Thymus (tissue), 11 donors: ENCODE results near the gene SMARCA2. TPM values are rescaled to one million over a fixed set of nuclear protein-coding genes. Genes with fewer than 3 reads are reported as not detected.

ENCODE experiments used
- DNase-seq, 9 donors: peaks; one replicate each; pipeline ENCODE4 v3.0.0-alpha.2; 2013; ENCODE audit warnings: low spot score in 9 of 9, low read depth in 6 of 9, missing footprints in 1 of 9
- H3K27ac ChIP-seq, 2 donors: one replicate each; pipeline ENCODE4 v1.5.1; 2013; ENCODE audit warnings: control low read depth in 1 of 2, low read depth in 1 of 2, low read length in 1 of 2, mild to moderate bottlenecking in 1 of 2, moderate library complexity in 1 of 2
- H3K27me3 ChIP-seq, 2 donors: one replicate each; pipeline ENCODE4 v1.5.1; 2013; ENCODE audit warnings: low read length in 1 of 2; ENCODE audit not compliant: control insufficient read depth in 2 of 2, insufficient read depth in 1 of 2
- H3K36me3 ChIP-seq, 2 donors: one replicate each; pipeline ENCODE4 v1.5.1; 2013; ENCODE audit warnings: low read length in 1 of 2, mild to moderate bottlenecking in 1 of 2, moderate library complexity in 1 of 2; ENCODE audit not compliant: control insufficient read depth in 2 of 2, insufficient read depth in 2 of 2
- H3K4me1 ChIP-seq, 2 donors: one replicate each; pipeline ENCODE4 v1.5.1; 2013; ENCODE audit warnings: low read length in 2 of 2; ENCODE audit not compliant: control insufficient read depth in 2 of 2, insufficient read depth in 2 of 2
- H3K4me3 ChIP-seq, 2 donors: one replicate each; pipeline ENCODE4 v1.5.1; 2013; ENCODE audit warnings: low read length in 2 of 2, control low read depth in 1 of 2, mild to moderate bottlenecking in 1 of 2
- H3K9me3 ChIP-seq, 2 donors: one replicate each; pipeline ENCODE4 v1.5.1; 2013; ENCODE audit warnings: low read length in 1 of 2, mild to moderate bottlenecking in 1 of 2; ENCODE audit not compliant: control insufficient read depth in 2 of 2, insufficient read depth in 1 of 2
- WGBS: extraction: QIAGEN DNeasy Blood & Tissue Kit; methylation state at CpG from one replicate; pipeline ENCODE4 v1.1.7; 2013; 5-methylcytosine and 5-hydroxymethylcytosine counted together
- polyA plus RNA-seq: library from polyadenylated mRNA; stranded (reverse); fragments of 200-250 nt; gene quantifications from one replicate; pipeline ENCODE4 v1.2.3, GENCODE V29; 2013
- total RNA-seq: library from RNA; stranded (reverse); fragments of 120-200 nt; gene quantifications from one replicate; pipeline ENCODE4 v1.2.4, GENCODE V29; 2013
- donor health status: healthy.

SMARCA2 gene
- total and polyA plus RNA-seq, 2 donors: 63.0 to 79.4 TPM

- H3K36me3 ChIP-seq: no peaks in the 10 kb centered on the region
- H3K27me3 ChIP-seq: no peaks in the 10 kb centered on the region
- H3K27ac ChIP-seq: no peak overlapping the region
- 96% methylated on average over 3 of the region's 3 CpGs for WGBS
- H3K4me3 ChIP-seq: no peak overlapping the region
- no peaks in the 10 kb centered on the region for H3K4me1 ChIP-seq
- no peak for DNase-seq
- no peaks in the 10 kb centered on the region for H3K9me3 ChIP-seq
Observed at GRCh38 chr9:2217540-2217939, 202.4 kb downstream of the SMARCA2 start.

GRCh38 chr9:2220036-2220435 lies 204.9 kb downstream of the SMARCA2 start:
- no peak overlapping the region for H3K4me3 ChIP-seq
- DNase-seq: no peak
- no peaks in the 10 kb centered on the region for H3K4me1 ChIP-seq
- WGBS: 63% methylated on average over 3 of the region's 3 CpGs
- no peaks in the 10 kb centered on the region for H3K9me3 ChIP-seq
- H3K27ac ChIP-seq: no peak overlapping the region
- H3K36me3 ChIP-seq: no peaks in the 10 kb centered on the region
- no peaks in the 10 kb centered on the region for H3K27me3 ChIP-seq

- Histone ChIP-seq H3K4me1 (peaks cover 0 to 4% of the 10 kb centered on the region in 2 donors), H3K9me3 (no peaks in the 10 kb centered on the region), H3K4me3 (no peak overlapping the region), H3K27me3 (no peaks in the 10 kb centered on the region), H3K27ac (no peak overlapping the region), H3K36me3 (no peaks in the 10 kb centered on the region)
- DNase-seq: no peak
- WGBS: 73% methylated on average over 4 of the region's 4 CpGs
Observed at GRCh38 chr9:2227144-2227867, 212.2 kb downstream of the SMARCA2 start.

DNA sequence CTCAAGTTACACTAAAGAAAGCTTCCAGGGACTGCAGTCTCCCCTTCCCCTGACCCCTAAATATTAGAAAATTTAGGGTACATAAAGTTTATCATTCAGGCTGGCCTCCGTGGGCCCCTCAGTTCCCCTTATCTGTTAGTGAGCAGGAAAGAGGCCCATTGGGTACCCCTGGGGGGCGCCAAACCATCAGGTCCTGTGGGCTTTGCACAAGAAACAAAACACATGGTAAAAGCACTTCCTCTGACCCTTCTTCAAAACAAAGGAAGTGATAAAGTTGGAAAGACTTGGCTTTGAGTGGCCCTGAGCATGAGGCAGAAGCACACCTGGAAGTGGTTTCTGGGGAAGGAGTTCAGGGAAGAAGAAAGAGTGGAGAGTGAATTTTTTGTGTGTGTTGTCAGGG lies 213.0 kb downstream of the SMARCA2 start:
- Histone ChIP-seq H3K27ac (no peak overlapping the region), H3K27me3 (no peaks in the 10 kb centered on the region), H3K9me3 (no peaks in the 10 kb centered on the region), H3K4me3 (no peak overlapping the region), H3K4me1 (peaks cover 0 to 4% of the 10 kb centered on the region in 2 donors), H3K36me3 (no peaks in the 10 kb centered on the region)
- DNase-seq: peak in 6 of 9 donors; percentile 10 to 56 (median 25)
- WGBS: 77% methylated on average over 2 of the region's 2 CpGs

DNA sequence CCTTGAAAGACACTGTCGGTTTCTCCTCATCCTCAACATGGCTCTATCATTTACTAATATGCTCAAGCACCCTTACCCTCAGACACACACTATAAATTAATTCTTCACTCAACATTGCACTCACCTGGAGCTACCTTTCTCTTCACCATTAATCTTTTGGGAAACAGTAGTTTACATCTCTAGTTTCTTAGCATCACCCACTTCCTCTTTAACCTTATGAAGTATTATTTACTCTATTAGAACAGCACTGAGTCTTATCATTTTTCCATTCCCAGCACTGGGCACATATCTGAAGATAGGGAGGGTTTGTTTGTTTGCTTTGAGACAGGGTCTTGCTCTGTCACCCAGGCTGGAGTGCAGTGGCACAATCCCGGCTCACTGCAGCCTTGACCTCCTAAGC lies 213.5 kb downstream of the SMARCA2 start:
- 81% methylated on average over 2 of the region's 2 CpGs for WGBS
- Histone ChIP-seq H3K9me3 (no peaks in the 10 kb centered on the region), H3K4me1 (peaks cover 0 to 4% of the 10 kb centered on the region in 2 donors), H3K27me3 (no peaks in the 10 kb centered on the region), H3K27ac (no peak overlapping the region), H3K4me3 (no peak overlapping the region), H3K36me3 (no peaks in the 10 kb centered on the region)
- DNase-seq: no peak

DNA sequence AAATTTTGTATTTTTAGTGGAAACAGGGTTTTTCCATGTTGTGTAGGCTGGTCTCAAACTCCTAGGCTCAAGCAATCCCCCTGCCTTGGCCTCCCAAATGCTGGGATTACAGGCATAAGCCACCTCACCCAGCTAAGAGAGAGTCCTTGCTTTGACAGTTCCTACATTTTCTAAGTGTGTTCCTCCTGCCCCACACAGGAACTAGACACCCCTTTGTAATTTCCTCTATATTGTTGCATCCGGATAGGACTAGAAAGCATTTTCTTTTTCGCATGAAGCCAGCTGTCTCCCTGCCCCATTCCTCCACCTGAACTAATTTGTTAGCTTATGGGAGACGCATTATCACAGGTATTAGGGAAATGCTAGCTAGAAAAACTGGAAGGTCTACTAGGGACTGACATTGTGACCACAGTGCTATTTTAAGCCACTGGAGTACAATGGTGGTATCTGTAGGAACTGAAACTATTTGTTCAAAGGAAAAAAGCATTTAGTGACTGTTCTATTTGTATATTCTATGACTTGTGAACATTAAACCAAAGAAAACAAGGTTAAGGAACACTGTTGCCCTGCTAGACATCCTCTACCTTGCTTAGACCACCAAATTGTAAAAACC lies 214.1 kb downstream of the SMARCA2 start:
- Histone ChIP-seq H3K9me3 (no peaks in the 10 kb centered on the region), H3K4me3 (no peak overlapping the region), H3K27me3 (no peaks in the 10 kb centered on the region), H3K36me3 (no peaks in the 10 kb centered on the region), H3K4me1 (peaks cover 0 to 4% of the 10 kb centered on the region in 2 donors), H3K27ac (no peak overlapping the region)
- 39% methylated on average over 3 of the region's 3 CpGs for WGBS
- DNase-seq: no peak

DNA sequence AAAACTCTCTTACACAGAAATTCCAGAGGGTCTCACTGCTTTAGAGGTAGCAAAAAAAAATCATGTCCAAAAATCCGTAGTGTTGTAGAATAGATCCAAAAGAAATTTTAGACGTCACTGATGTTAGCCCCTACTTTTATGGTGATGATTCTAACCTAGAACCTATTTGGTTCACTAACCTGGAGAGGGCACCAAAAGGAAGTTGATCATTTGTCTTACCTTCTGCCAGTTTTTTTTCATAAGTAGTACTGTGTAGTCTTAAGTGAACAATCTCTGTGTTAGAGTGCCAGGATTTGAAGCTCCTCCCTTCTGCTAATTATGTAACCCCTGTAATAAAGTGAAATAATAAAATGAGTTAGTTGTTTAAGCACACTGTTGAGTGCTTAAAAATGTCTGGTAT lies 215.2 kb downstream of the SMARCA2 start:
- 99% methylated on average over 2 of the region's 2 CpGs for WGBS
- DNase-seq: peak in 1 of 9 donors; percentile 10
- H3K4me3 ChIP-seq: no peak overlapping the region
- H3K9me3 ChIP-seq: no peaks in the 10 kb centered on the region
- H3K36me3 ChIP-seq: no peaks in the 10 kb centered on the region
- H3K27me3 ChIP-seq: no peaks in the 10 kb centered on the region
- H3K27ac ChIP-seq: no peak overlapping the region
- peaks cover 0 to 4% of the 10 kb centered on the region in 2 donors for H3K4me1 ChIP-seq

GRCh38 chr9:2231101-2231500 lies 216.0 kb downstream of the SMARCA2 start:
- WGBS: 99% methylated on average over 1 of the region's 1 CpG

GRCh38 chr9:2231829-2232228 lies 216.7 kb downstream of the SMARCA2 start:
- H3K27ac ChIP-seq: no peak overlapping the region
- peaks cover 0 to 4% of the 10 kb centered on the region in 2 donors for H3K4me1 ChIP-seq
- 96% methylated on average over 2 of the region's 2 CpGs for WGBS
- H3K9me3 ChIP-seq: no peaks in the 10 kb centered on the region
- H3K27me3 ChIP-seq: no peaks in the 10 kb centered on the region
- no peak for DNase-seq
- H3K4me3 ChIP-seq: no peak overlapping the region
- no peaks in the 10 kb centered on the region for H3K36me3 ChIP-seq

More at GRCh38 chr9:2231101-2231500, 216.0 kb downstream of the SMARCA2 start:
- H3K4me3 ChIP-seq: no peak overlapping the region
- H3K27ac ChIP-seq: no peak overlapping the region
- H3K27me3 ChIP-seq: no peaks in the 10 kb centered on the region
- no peak for DNase-seq
- H3K4me1 ChIP-seq: peaks cover 0 to 4% of the 10 kb centered on the region in 2 donors
- no peaks in the 10 kb centered on the region for H3K36me3 ChIP-seq
- no peaks in the 10 kb centered on the region for H3K9me3 ChIP-seq
